HepG2 (cell line): ENCODE results near the gene GFY. TPM values are rescaled to one million over a fixed set of nuclear protein-coding genes. Genes with fewer than 3 reads are reported as not detected.

ENCODE experiments used
- FOXA3 ChIP-seq: IDR thresholded peaks from 2 replicates; pipeline ENCODE4 v1.6.1; 2016; ENCODE audit warnings: missing genetic modification reagents, missing compliant biosample characterization
- NONO ChIP-seq, 2 experiments: fragments of 450-650 bp in 1 of 2; sonication (generic) in 1 of 2; formaldehyde crosslinking in 1 of 2; IDR thresholded peaks in 1 of 2; conservative IDR thresholded peaks in 1 of 2; 2 replicates each; pipeline versions ENCODE4 v1.6.1 to v1.8.0; 2017 to 2022; ENCODE audit warnings: mild to moderate bottlenecking in 1 of 2, missing genetic modification reagents in 1 of 2, moderate library complexity in 1 of 2
- SMYD3 ChIP-seq: sonication (generic); formaldehyde crosslinking; IDR thresholded peaks from 2 replicates; pipeline ENCODE4 v1.8.1; 2023; ENCODE audit warnings: mild to moderate bottlenecking, missing genetic modification reagents
- SRF ChIP-seq: IDR thresholded peaks from 2 replicates; pipeline ENCODE4 v1.6.1; 2011; ENCODE audit warnings: mild to moderate bottlenecking, low read depth, low read length, moderate library complexity
- TBX2 ChIP-seq: sonication (generic); formaldehyde crosslinking; IDR thresholded peaks from 2 replicates; pipeline ENCODE4 v1.5.0; 2020; ENCODE audit warnings: missing genetic modification reagents, mild to moderate bottlenecking, borderline replicate concordance
- ZMYM4 ChIP-seq: sonication (generic); formaldehyde crosslinking; IDR thresholded peaks from 2 replicates; pipeline ENCODE4 v1.8.1; 2023; ENCODE audit warnings: mild to moderate bottlenecking, missing genetic modification reagents
- polyA plus RNA-seq, 8 experiments: library from polyadenylated mRNA; depleted of rRNA in 3 of 8; stranded (reverse) in 7 of 8; unstranded in 1 of 8; fragments of >200 nt; fragmentation: Illumina TruSeq in 4 of 8; extraction: Trizol in 4 of 8; gene quantifications; 2 replicates each; pipeline versions ENCODE4 v1.2.1 to v1.2.3, GENCODE V29; 2011 to 2016; ENCODE audit warnings: low read depth in 4 of 8, missing spikeins in 1 of 8, mixed read lengths in 1 of 8; ENCODE audit not compliant: insufficient read depth in 1 of 8
- total RNA-seq, 5 experiments: library from RNA; depleted of rRNA; stranded (reverse); fragments of >200 nt; fragmentation: Illumina TruSeq; extraction: Trizol; gene quantifications; 2 replicates each; pipeline ENCODE4 v1.2.3, GENCODE V29; 2016; ENCODE audit warnings: low read depth in 1 of 5
- TF ChIP-seq, protein P1 (sequence below): sonication (generic); formaldehyde crosslinking; IDR thresholded peaks from 2 replicates; pipeline ENCODE4 v1.4.0; 2020; ENCODE audit warnings: missing genetic modification reagents
- TF ChIP-seq, protein P2 (sequence below): sonication (generic); formaldehyde crosslinking; IDR thresholded peaks from 2 replicates; pipeline ENCODE4 v1.8.1; 2023; ENCODE audit warnings: mild to moderate bottlenecking, moderate library complexity, missing genetic modification reagents
- TF ChIP-seq, protein P3 (sequence below): sonication (generic); formaldehyde crosslinking; IDR thresholded peaks from 2 replicates; pipeline ENCODE4 v1.5.1; 2020; ENCODE audit warnings: mild to moderate bottlenecking, missing genetic modification reagents, moderate library complexity
- TF ChIP-seq, protein P4 (sequence below): sonication (generic); formaldehyde crosslinking; IDR thresholded peaks from 2 replicates; pipeline ENCODE4 v1.8.1; 2023; ENCODE audit warnings: mild to moderate bottlenecking, missing genetic modification reagents, borderline replicate concordance
- TF ChIP-seq, protein P5 (sequence below): sonication (generic); formaldehyde crosslinking; conservative IDR thresholded peaks from 2 replicates; pipeline ENCODE4 v1.4.0; 2020; ENCODE audit warnings: missing genetic modification reagents

GFY gene
- total and polyA plus RNA-seq, 2 of the 13 experiments (the other 11 are each of a cell fraction or from before 2014, with no cell fraction given), result not detected

DNA sequence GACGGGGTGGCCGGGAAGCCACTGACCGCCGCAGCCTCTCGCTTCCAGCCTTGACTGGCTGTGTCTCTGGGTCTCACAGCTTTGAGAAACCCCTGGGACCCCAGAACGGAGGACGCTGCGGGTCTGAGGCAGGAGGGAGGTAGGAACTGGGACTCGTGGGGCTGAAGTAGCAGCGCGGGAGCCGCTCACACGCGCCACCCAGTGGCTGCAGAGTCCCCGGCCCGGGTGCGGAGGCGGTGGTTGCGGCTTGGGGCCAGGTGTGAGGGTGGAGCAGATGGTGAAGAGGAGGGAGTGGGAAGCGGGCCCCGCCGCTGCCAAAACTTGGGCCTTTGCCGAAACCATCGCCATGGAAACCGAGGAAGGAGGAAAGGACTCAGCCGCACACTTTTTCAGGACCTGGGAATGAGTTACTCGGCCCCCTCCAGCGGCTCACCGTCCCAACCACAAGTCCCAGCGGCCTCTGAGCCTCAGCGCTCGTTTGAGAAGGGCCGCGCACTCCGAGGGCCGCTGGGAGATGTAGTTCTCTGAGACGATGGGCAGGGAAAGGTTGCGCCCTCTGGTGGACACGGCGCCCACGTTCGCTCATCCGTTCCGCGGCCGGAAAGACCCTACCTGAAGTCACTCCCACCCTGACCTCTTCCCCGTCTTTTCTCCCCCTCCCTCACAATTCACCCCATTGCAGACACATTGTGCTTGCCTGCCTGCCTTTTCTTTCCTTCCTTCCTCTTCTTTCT lies 18.3 kb downstream of the GFY start (continued):
- TF ChIP-seq, protein P1, sequence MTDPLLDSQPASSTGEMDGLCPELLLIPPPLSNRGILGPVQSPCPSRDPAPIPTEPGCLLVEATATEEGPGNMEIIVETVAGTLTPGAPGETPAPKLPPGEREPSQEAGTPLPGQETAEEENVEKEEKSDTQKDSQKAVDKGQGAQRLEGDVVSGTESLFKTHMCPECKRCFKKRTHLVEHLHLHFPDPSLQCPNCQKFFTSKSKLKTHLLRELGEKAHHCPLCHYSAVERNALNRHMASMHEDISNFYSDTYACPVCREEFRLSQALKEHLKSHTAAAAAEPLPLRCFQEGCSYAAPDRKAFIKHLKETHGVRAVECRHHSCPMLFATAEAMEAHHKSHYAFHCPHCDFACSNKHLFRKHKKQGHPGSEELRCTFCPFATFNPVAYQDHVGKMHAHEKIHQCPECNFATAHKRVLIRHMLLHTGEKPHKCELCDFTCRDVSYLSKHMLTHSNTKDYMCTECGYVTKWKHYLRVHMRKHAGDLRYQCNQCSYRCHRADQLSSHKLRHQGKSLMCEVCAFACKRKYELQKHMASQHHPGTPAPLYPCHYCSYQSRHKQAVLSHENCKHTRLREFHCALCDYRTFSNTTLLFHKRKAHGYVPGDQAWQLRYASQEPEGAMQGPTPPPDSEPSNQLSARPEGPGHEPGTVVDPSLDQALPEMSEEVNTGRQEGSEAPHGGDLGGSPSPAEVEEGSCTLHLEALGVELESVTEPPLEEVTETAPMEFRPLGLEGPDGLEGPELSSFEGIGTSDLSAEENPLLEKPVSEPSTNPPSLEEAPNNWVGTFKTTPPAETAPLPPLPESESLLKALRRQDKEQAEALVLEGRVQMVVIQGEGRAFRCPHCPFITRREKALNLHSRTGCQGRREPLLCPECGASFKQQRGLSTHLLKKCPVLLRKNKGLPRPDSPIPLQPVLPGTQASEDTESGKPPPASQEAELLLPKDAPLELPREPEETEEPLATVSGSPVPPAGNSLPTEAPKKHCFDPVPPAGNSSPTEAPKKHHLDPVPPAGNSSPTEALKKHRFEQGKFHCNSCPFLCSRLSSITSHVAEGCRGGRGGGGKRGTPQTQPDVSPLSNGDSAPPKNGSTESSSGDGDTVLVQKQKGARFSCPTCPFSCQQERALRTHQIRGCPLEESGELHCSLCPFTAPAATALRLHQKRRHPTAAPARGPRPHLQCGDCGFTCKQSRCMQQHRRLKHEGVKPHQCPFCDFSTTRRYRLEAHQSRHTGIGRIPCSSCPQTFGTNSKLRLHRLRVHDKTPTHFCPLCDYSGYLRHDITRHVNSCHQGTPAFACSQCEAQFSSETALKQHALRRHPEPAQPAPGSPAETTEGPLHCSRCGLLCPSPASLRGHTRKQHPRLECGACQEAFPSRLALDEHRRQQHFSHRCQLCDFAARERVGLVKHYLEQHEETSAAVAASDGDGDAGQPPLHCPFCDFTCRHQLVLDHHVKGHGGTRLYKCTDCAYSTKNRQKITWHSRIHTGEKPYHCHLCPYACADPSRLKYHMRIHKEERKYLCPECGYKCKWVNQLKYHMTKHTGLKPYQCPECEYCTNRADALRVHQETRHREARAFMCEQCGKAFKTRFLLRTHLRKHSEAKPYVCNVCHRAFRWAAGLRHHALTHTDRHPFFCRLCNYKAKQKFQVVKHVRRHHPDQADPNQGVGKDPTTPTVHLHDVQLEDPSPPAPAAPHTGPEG (CRISPR knock-in tag), result no peak; the same call in 1 of the 2 replicates
- no peak for TF ChIP-seq SRF
- TF ChIP-seq TBX2 (CRISPR knock-in tag), result no peak; the same call in 1 of the 2 replicates
- TF ChIP-seq, protein P2, sequence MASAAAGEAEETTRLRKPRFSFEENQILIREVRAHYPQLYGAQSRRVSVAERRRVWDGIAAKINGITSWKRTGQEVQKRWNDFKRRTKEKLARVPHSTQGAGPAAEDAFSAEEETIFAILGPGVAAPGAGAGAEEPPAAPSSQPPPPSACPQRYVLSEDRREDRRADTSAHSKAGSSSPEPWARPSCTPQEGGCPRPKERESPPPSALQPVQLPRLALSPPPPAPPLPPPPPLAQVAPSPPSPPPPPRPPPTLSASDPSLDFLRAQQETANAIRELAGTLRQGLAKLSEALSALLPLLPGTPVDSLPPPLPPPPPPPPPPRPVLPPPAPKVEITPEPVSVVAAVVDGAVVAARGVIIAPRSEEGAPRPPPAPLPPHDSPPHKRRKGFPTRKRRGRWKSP (CRISPR knock-in tag), result no peak
- TF ChIP-seq, protein P3, sequence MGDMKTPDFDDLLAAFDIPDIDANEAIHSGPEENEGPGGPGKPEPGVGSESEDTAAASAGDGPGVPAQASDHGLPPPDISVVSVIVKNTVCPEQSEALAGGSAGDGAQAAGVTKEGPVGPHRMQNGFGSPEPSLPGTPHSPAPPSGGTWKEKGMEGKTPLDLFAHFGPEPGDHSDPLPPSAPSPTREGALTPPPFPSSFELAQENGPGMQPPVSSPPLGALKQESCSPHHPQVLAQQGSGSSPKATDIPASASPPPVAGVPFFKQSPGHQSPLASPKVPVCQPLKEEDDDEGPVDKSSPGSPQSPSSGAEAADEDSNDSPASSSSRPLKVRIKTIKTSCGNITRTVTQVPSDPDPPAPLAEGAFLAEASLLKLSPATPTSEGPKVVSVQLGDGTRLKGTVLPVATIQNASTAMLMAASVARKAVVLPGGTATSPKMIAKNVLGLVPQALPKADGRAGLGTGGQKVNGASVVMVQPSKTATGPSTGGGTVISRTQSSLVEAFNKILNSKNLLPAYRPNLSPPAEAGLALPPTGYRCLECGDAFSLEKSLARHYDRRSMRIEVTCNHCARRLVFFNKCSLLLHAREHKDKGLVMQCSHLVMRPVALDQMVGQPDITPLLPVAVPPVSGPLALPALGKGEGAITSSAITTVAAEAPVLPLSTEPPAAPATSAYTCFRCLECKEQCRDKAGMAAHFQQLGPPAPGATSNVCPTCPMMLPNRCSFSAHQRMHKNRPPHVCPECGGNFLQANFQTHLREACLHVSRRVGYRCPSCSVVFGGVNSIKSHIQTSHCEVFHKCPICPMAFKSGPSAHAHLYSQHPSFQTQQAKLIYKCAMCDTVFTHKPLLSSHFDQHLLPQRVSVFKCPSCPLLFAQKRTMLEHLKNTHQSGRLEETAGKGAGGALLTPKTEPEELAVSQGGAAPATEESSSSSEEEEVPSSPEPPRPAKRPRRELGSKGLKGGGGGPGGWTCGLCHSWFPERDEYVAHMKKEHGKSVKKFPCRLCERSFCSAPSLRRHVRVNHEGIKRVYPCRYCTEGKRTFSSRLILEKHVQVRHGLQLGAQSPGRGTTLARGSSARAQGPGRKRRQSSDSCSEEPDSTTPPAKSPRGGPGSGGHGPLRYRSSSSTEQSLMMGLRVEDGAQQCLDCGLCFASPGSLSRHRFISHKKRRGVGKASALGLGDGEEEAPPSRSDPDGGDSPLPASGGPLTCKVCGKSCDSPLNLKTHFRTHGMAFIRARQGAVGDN (CRISPR knock-in tag), result peak; percentile 77
- TF ChIP-seq FOXA3 (CRISPR knock-in tag), result no peak; the same call in 1 of the 2 replicates
- no peak for TF ChIP-seq SMYD3
- TF ChIP-seq, protein P4, sequence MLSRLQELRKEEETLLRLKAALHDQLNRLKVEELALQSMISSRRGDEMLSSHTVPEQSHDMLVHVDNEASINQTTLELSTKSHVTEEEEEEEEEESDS (CRISPR knock-in tag), result no peak
- no peak for TF ChIP-seq NONO (IDR thresholded peaks at IDR 0.05)
- TF ChIP-seq NONO (CRISPR knock-in tag; conservative IDR thresholded peaks at IDR 0.05), result no peak; the same call in 1 of the 2 replicates
- TF ChIP-seq, protein P5, sequence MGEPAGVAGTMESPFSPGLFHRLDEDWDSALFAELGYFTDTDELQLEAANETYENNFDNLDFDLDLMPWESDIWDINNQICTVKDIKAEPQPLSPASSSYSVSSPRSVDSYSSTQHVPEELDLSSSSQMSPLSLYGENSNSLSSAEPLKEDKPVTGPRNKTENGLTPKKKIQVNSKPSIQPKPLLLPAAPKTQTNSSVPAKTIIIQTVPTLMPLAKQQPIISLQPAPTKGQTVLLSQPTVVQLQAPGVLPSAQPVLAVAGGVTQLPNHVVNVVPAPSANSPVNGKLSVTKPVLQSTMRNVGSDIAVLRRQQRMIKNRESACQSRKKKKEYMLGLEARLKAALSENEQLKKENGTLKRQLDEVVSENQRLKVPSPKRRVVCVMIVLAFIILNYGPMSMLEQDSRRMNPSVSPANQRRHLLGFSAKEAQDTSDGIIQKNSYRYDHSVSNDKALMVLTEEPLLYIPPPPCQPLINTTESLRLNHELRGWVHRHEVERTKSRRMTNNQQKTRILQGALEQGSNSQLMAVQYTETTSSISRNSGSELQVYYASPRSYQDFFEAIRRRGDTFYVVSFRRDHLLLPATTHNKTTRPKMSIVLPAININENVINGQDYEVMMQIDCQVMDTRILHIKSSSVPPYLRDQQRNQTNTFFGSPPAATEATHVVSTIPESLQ (CRISPR knock-in tag), result no peak
- no peak; the same call in 1 of the 2 replicates for TF ChIP-seq ZMYM4
